ENCODE results near the gene SFRP2.

SFRP2 gene

GRCh38 chr4:153792618-153793247 lies 3.9 kb upstream of the SFRP2 start:
- no peak for DNase-seq

GRCh38 chr4:153791746-153792617 lies 3.1 kb upstream of the SFRP2 start:
- no peak for DNase-seq

GRCh38 chr4:153790962-153791551 lies 2.2 kb upstream of the SFRP2 start:
- no peak for DNase-seq

- DNase-seq = no peak
These were observed 1.6 kb upstream of the SFRP2 start for GRCh38 chr4:153790500-153790865.

GRCh38 chr4:153789741-153790499 lies 1.0 kb upstream of the SFRP2 start:
- no peak for DNase-seq

GRCh38 chr4:153788051-153788412 lies 851 bp downstream of the SFRP2 start:
- no peak for DNase-seq

- no peak for DNase-seq
These were observed 1.3 kb downstream of the SFRP2 start for GRCh38 chr4:153787575-153787974.

- no peak for DNase-seq
These were observed 1.8 kb downstream of the SFRP2 start for GRCh38 chr4:153787061-153787560.

GRCh38 chr4:153785910-153786721 lies 2.8 kb downstream of the SFRP2 start:
- no peak for DNase-seq

GRCh38 chr4:153784166-153784699 lies 4.7 kb downstream of the SFRP2 start:
- DNase-seq = no peak

GRCh38 chr4:153782581-153782980 lies 6.3 kb downstream of the SFRP2 start:
- DNase-seq = no peak

- no peak for DNase-seq
These were observed 7.0 kb downstream of the SFRP2 start for GRCh38 chr4:153781717-153782416.

GRCh38 chr4:153781280-153781679 lies 7.6 kb downstream of the SFRP2 start:
- DNase-seq = no peak

- no peak for DNase-seq
These were observed 8.0 kb downstream of the SFRP2 start for GRCh38 chr4:153780876-153781275.

- DNase-seq = no peak
These were observed 8.7 kb downstream of the SFRP2 start for GRCh38 chr4:153780221-153780620.

- DNase-seq = no peak
These were observed 10.5 kb downstream of the SFRP2 start for GRCh38 chr4:153778383-153778782.

- no peak for DNase-seq
These were observed 11.5 kb downstream of the SFRP2 start for GRCh38 chr4:153777421-153777820.

- no peak for DNase-seq
These were observed 12.3 kb downstream of the SFRP2 start for GRCh38 chr4:153776601-153777000.

GRCh38 chr4:153773236-153773690 lies 15.6 kb downstream of the SFRP2 start:
- DNase-seq = no peak

GRCh38 chr4:153771046-153771445 lies 17.8 kb downstream of the SFRP2 start:
- peak; percentile 2 for DNase-seq

GRCh38 chr4:153766758-153767157 lies 22.1 kb downstream of the SFRP2 start:
- DNase-seq = no peak

Measured in SIG-M5 (cell line).